Adipose tissue (tissue), 3 donors: Measurements from ENCODE around the gene CCNE1. TPM values are rescaled to one million over a fixed set of nuclear protein-coding genes. Genes with fewer than 3 reads are reported as not detected.
"Not testable (repeated sequence)": the region's sequence is repeated elsewhere in the genome, so short reads cannot be mapped to it uniquely, and the experiment has no call there.

ENCODE experiments used
- H3K27ac ChIP-seq: one replicate; pipeline ENCODE4 v1.5.1; 2013; ENCODE audit warnings: low read depth, low read length
- WGBS, 3 donors: extraction: QIAGEN DNeasy Blood & Tissue Kit; methylation state at CpG; one replicate each; pipeline ENCODE4 v1.1.7; 2013; 5-methylcytosine and 5-hydroxymethylcytosine counted together
- polyA plus RNA-seq, 3 donors: library from polyadenylated mRNA; stranded (reverse); fragments of 200-250 nt; gene quantifications; one replicate each; pipeline ENCODE4 v1.2.3, GENCODE V29; 2013
- donor health status: healthy with polysubstance abuse.
- donor health status: Bipolar disorder and iron deficiency.
- donor health status: healthy.

Gene CCNE1
- polyA plus RNA-seq, 3 donors = 0.54 to 3.6 (median 1.0) TPM

DNA sequence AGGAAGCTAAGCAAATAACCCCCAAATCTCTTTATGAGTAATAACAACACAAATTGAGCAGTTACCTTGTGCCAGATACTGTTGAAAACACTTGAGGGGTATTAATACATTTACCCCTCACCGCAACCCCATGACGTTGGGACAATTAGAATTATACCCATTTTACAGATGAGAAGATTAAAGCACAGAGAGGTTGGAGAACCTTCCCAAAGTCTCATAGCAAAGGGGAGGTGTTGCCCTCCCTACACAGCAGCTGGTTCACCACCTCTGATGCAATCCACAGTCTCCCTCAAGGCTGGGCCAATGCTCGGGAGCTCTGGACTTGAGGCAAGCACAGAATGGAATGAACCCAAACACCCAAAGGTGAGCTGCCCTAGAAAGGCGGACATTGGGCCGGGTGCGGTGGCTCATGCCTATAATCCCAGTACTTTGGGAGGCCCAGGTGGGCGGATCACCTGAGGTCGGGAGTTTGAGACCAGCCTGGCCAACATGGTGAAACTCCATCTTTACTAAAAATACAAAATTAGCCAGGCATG, 3.9 kb upstream of the CCNE1 start:
- no peak overlapping the region for H3K27ac ChIP-seq
- WGBS, 3 donors = 94 to 97% (median 95%) methylated on average over 8 of the region's 8 CpGs

DNA sequence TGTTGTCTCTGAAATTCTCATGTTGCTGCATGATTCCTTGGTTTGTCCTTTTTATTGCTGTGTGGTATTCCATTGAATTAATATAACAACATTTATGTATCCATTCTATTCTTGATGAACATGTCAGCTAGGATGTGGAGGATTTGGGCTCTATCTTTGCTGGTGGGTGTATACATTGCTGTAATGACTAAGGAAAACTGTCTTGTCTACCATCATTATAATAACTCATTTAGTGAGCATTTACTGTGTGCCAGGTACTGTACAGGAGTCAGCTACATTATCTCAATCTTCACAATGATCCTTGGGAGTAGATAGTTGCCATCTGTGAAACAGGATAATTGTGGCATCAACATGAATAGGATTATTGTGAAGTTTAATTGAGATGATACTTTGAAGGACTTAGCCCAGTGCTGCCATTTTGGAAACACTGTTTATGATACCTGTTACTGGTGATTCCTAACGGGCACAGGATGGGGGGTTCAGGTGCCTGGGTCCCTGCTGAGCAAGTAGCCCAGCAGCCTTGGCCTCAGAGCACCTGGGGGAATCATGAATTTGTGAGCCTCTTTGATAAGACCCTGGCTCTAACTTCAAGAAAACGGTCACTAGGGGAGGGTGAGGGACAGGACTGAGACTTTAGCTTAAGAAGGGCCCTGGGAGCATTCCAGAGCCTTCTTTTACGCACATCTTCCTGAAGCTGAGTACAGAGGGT, 1.8 kb upstream of the CCNE1 start:
- H3K27ac ChIP-seq = no peak overlapping the region
- 77 to 93% (median 84%) methylated on average over 3 of the region's 3 CpGs for WGBS, 3 donors

DNA sequence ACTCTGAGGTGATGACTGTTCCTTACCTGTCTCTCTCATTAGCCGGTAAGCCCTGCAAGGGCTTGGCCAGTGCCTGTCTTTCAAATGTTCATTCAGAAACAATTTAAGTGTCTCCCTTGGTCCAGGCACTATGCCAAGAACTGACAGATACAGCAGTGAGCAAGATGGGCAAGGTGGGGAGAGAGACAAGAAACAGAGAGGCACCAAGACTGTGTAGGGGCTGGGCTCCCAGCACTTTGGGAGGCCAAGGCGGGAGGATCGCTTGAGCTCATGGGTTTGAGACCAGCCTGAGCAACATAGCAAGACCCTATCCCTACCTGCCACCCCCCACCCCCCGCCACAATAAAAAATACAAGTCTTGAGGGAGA, 1.3 kb upstream of the CCNE1 start:
- 89 to 92% (median 89%) methylated on average over 4 of the region's 4 CpGs for WGBS, 3 donors
- H3K27ac ChIP-seq = no peak overlapping the region

DNA sequence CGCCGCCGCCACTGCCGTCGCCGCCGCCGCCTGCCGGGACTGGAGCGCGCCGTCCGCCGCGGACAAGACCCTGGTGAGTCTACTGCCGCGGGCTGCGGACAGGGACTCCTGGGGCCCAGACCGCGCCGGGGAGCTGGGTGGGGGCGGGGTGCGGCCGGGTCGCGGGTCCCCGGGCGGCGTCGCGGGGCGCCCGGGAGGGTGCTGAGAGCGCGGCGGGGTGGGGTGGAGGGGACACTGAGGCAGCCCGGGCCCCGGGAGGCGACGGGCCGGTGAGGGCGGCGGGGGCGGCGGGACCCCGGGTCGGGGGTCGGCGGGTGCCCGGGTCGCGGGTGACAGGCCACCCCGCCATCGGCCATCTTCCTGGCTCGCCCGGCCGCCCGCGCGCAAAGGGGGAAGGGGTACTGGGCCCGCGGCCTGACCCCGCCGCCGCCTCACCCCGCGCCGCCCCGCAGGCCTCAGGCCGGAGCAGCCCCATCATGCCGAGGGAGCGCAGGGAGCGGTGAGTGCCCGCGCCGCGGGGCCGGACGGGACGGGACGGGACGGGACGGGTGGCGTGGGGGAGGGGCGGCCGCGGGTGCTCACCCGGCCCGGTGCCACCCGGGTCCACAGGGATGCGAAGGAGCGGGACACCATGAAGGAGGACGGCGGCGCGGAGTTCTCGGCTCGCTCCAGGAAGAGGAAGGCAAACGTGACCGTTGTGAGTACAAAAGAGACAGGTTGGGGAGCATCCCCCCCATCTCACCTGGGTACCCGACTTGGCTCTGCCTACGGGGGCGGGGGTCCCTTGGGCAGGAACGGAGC, 489 bp downstream of the CCNE1 start:
- no peak overlapping the region for H3K27ac ChIP-seq
- 2 to 3% (median 2%) methylated on average over 68 to 96 of the region's 104 CpGs for WGBS, 3 donors

DNA sequence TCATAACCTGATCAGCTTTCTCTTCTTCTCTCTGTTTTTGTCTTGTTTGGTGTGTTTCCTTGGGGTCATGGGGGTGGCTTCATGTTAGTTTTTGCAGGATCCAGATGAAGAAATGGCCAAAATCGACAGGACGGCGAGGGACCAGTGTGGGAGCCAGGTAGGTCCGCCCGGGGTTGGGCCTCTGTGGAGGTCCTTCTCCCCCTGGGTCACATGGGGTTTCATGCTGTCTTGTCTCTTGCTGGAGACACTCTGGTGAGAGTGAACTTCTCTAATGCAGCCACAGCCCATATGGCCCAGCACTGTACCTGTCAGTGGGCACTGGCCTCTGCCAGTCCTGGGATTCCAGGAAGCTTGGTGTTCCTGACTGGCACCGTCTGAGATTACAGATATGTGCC, 1.1 kb downstream of the CCNE1 start:
- no peak overlapping the region for H3K27ac ChIP-seq
- WGBS, 3 donors = 75 to 82% (median 81%) methylated on average over 6 of the region's 6 CpGs

DNA sequence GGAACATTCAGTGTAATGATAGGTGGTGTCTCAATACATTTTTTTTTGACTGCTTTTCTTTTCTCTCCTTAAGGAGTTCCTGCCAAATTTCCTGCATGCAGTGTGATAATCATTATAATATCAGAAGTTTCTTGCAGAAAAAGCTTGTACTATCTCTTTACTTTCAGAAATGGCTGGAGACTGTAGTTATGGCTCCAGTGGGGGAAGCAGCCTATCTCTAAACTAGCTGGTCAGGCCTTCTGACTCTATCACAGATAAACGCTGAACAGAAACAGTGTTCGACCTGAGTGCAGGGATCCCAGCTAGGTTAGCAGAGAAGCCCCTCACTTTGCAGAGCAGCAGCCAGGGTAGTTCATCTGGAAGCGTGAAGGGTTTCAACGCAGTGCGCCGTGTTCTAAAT, 1.9 kb downstream of the CCNE1 start:
- 93 to 95% (median 94%) methylated on average over 6 of the region's 6 CpGs for WGBS, 3 donors
- no peak overlapping the region for H3K27ac ChIP-seq

DNA sequence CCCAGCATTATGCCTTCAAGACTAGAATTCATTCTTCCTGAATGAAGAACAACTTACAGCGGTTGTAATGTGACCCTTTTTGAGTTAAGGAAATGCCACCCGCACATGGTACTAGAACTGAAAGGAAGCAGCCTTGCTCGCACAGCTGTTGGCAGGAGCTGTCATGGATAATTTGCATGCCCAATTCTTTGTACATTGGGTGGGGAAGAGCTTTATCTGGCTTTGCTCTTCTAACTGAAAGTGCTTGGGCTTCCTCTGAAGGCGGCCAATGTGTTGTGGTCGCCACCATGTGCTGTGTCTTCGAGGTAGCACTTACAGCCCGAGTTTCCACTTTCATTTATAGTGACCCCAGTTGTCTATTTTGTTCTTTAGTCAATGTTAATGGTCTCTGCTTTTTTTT, 3.4 kb downstream of the CCNE1 start:
- WGBS, 3 donors = 60 to 87% (median 71%) methylated on average over 7 of the region's 7 CpGs

DNA sequence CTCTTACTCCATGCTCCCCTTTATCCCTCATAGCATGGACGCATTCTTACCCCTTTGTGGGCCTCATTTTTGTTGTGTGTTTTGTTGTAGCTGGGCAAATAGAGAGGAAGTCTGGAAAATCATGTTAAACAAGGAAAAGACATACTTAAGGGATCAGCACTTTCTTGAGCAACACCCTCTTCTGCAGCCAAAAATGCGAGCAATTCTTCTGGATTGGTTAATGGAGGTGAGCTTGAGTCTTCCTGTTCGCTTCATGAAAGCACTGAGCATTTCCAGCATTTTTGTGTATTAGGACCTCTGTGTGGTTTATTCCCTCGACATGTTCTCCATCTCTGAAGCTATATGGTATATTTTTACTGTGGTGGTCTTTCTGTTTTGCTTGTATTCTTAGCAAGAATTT, 5.5 kb downstream of the CCNE1 start:
- H3K27ac ChIP-seq = no peak overlapping the region
- 84 to 95% (median 87%) methylated on average over 4 of the region's 4 CpGs for WGBS, 3 donors

More for the DNA sequence above, 3.4 kb downstream of the CCNE1 start:
- no peak overlapping the region for H3K27ac ChIP-seq

DNA sequence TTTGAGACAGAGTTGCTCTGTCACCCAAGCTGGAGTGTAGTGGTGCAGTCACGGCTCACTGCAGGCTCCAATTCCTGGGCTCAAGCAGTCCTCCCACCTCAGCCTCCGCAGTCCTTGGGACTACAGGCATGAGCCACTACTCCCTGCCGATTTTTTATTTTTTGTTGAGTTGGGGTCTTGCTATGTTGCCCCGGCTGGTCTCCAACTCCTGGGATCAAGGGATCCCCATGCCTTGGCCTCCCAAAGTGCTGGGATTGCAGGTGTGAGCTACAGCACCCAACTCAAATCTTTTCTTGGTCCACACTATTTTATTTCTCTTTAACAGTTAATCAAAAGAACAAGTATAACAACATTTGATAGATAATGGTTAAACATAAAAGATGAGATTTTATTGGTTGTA, 7.5 kb downstream of the CCNE1 start:
- H3K27ac ChIP-seq = no peak overlapping the region
- 96 to 98% (median 97%) methylated on average over 4 of the region's 4 CpGs for WGBS, 3 donors

DNA sequence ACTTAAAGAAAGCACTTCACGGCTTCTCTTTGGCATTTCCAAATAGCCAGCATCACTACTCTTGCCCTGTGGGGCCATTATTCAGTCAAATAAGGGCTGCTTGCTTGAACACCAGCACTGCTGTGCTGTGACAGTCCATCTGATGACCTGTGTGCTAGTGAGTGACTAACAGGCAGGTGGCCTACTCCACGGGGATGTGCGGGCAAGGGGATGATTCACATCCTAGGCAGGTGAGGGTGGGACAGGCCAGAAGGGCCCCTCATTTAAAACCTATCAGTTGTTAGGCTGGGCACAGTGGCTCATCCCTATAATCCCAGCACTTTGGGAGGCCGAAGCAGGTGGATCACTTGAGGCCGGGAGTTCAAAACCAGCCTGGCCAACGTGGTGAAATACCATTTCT, 8.2 kb downstream of the CCNE1 start:
- no peak overlapping the region for H3K27ac ChIP-seq
- WGBS, 3 donors = 95 to 96% (median 95%) methylated on average over 6 of the region's 6 CpGs

DNA sequence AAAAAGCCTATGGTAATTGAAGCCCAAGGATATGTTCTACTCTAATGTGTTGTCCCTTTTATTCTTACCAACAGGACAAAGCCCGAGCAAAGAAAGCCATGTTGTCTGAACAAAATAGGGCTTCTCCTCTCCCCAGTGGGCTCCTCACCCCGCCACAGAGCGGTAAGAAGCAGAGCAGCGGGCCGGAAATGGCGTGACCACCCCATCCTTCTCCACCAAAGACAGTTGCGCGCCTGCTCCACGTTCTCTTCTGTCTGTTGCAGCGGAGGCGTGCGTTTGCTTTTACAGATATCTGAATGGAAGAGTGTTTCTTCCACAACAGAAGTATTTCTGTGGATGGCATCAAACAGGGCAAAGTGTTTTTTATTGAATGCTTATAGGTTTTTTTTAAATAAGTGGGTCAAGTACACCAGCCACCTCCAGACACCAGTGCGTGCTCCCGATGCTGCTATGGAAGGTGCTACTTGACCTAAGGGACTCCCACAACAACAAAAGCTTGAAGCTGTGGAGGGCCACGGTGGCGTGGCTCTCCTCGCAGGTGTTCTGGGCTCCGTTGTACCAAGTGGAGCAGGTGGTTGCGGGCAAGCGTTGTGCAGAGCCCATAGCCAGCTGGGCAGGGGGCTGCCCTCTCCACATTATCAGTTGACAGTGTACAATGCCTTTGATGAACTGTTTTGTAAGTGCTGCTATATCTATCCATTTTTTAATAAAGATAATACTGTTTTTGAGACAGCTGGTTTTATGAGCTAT, 12.0 kb downstream of the CCNE1 start:
- WGBS, 3 donors = 95% methylated on average over 20 of the region's 20 CpGs
- H3K27ac ChIP-seq = no peak overlapping the region

DNA sequence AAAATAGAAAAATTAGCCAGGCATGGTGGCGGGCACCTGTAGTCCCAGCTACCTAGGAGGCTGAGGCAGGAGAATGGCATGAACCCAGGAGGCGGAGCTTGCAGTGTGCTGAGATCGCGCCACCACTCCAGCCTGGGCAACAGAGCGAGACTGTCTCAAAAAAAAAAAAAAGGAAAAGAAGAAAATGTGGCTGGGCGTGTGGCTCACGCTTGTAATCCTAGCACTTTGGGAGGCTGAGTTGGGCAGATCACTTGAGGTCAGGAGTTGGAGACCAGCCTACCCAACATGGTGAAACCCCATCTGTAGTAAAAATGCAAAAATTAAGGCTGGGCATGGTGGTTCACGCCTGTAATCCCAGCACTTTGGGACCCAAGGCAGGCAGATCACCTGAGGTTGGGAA, 13.5 kb downstream of the CCNE1 start:
- 93 to 96% (median 96%) methylated on average over 8 of the region's 8 CpGs for WGBS, 3 donors
- H3K27ac ChIP-seq = not testable (repeated sequence)

DNA sequence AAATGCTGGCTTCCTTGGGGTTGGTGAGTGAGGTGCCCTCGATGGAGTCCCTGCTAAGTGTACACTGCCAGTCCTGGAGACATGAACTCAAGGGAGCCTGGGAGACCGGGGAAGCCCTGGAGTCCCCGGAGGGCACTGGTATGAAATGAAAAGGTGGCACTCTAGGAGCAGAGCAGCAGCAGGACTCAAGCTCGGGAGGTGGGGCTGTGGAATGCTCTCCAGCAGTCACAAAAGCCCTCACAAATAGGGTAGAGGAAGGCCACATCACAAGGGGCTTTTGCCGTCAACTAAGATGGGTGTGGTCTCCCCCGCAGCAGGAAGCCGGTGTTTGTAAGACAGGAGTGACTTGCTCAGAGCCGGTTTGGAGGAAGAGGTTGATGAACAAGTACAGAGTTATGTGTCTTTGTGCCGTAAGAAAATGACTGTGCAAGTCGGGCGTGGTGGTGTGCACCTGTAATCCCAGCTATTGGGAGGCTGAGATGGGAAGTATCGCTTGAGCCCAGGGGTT, 19.3 kb downstream of the CCNE1 start:
- WGBS, 3 donors = 43 to 50% (median 48%) methylated on average over 12 of the region's 12 CpGs
- no peak overlapping the region for H3K27ac ChIP-seq

DNA sequence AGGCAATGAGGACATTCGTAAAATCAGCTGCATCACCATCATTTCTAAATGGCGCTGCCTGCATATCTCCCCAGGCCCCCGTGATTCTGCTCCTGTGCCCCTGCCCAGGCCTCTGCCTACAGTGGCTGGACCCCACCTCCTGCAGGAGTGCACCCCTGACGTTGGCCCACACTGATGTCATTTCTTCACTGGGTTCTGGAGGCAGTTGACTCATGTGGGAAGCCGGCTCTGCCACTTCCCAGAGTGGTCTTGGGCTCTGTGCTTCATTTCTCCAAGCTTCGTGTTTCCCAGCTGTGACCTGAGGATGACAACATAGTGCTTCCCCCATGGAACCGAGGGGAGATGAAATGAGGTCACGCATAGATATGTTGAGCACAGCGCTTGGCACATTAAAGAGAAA, 19.9 kb downstream of the CCNE1 start:
- WGBS, 3 donors = 72 to 75% (median 74%) methylated on average over 9 of the region's 9 CpGs

DNA sequence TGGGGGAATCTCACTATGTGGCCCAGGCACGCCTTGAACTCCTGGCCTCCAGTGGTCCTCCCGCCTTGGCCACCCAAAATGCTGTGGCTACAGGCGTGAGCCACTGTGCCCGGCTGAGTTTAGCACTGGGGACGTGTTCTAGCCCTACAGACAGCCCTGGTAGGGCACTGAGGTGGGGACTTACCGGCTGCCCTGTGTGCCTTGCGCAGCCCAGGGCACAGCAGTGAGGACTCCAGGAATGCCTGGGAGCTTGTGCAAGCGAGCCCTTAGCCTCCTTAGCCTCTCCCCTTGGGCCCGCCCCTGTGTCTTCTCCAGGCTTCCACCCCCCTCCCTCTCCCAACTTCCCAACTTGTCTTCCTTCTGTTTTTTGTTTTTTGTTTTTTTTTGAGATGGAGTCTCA, 21.0 kb downstream of the CCNE1 start:
- 81 to 92% (median 86%) methylated on average over 9 of the region's 9 CpGs for WGBS, 3 donors
- no peak overlapping the region for H3K27ac ChIP-seq

More for the DNA sequence above, 19.9 kb downstream of the CCNE1 start:
- no peak overlapping the region for H3K27ac ChIP-seq

DNA sequence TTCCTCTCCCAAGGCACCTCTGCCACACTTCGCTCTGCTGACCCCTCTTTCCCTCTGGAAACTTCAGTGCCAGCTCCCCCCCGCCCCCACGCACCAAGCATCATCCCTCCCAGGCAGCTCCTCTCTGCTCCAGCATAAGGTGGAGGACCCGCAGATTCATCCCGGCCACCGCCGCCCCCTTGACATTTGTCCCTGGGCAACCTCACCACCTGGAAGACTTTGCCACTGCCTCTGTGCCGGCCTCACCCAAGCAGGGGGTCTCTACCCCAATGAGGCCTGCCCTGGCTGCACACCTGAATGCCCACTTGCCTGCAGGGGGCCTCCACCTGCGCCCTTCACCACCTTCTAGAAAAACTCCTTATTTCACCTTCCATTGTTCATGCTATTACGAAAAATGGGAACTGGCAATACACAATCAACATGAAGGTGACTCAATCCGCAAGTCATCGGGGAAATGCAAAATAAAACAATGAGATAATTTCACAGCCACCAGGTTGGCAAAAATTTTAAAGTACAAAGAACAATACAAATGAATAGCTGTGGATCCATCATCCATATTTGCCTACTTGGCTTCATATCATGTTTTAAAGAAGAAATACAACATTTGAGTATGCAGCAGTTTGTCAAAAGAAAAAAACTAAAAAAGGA, 21.9 kb downstream of the CCNE1 start:
- H3K27ac ChIP-seq = no peak overlapping the region
- WGBS, 3 donors = 76 to 82% (median 81%) methylated on average over 12 of the region's 12 CpGs

DNA sequence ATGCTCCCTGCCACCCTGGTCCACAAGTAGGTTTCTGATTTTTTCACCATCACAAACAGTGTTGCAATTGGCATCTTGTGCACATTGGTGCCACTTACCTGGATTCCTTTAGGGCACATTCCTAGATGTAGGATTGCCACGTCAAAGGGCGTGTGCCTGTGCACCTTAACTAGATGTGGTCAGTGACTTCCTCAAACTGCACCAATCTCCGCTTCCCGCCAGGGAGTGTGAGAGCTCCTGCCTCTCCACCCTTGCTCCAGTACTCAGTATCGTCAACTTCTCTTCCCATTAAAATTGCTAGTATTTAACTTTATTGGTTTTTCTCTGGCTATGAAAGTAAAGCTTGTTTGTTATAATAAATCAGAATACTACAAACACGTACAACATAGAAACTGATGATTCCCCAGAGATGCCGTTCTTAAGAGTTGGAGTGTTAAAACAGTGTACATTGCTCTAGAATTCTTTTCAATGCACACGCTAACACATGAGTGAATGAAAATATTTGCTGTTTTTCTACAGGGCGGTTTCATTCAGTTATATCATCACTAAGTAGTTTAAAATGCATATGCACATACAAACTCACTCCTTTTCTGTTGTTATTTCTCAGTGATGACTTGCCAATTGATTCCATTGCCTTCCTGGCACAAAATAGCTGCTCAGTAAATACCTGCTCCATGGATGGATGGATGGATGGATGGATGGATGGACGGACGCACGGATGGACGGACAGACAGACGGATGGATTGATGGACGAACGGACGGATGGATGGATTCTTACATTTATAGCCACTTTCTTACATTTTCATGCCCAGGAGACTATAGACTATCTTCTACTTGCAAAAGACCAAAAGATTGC, 23.4 kb downstream of the CCNE1 start:
- 73 to 82% (median 74%) methylated on average over 17 of the region's 17 CpGs for WGBS, 3 donors
- no peak overlapping the region for H3K27ac ChIP-seq
